Keratinocyte (primary cell): ENCODE measurements around the gene TRIM47. TPM values are rescaled to one million over a fixed set of nuclear protein-coding genes. Genes with fewer than 3 reads are reported as not detected.

Experiments used
- DNase-seq: peaks from one replicate; pipeline ENCODE4 v3.0.0-alpha.2; 2011; ENCODE audit warnings: low read depth, missing footprints, low spot score
- FAIRE-seq: peaks from 2 replicates; lab custom pipeline; 2011; peaks lifted over from hg19 to GRCh38; lab: Jason Lieb, UNC
- H2AFZ ChIP-seq: 2 replicates; pipeline ENCODE4 v1.6.0; 2012; ENCODE audit warnings: low read length, control low read depth, inconsistent platforms; ENCODE audit not compliant: control insufficient read depth
- H3K27ac ChIP-seq: 2 replicates; pipeline ENCODE4 v1.5.1; 2011; ENCODE audit warnings: low read length; ENCODE audit not compliant: control insufficient read depth, insufficient read depth
- H3K27me3 ChIP-seq: 3 replicates; pipeline ENCODE4 v1.6.0; 2011; ENCODE audit warnings: low read length; ENCODE audit not compliant: control insufficient read depth, insufficient read depth; ENCODE audit errors: extremely low read depth
- H3K36me3 ChIP-seq, 2 experiments: 2 replicates in 1 of 2; 3 replicates in 1 of 2; pipeline ENCODE4 v1.5.1; 2011; ENCODE audit warnings: low read length in 2 of 2, mild to moderate bottlenecking in 1 of 2; ENCODE audit not compliant: control insufficient read depth in 2 of 2, insufficient read depth in 2 of 2; ENCODE audit errors: extremely low read depth in 1 of 2
- H3K4me1 ChIP-seq: 3 replicates; pipeline ENCODE4 v1.5.1; 2011; ENCODE audit warnings: low read length; ENCODE audit not compliant: control insufficient read depth, insufficient read depth; ENCODE audit errors: extremely low read depth
- H3K4me2 ChIP-seq: 3 replicates; pipeline ENCODE4 v1.6.0; 2011; ENCODE audit warnings: low read depth, low read length; ENCODE audit not compliant: control insufficient read depth, insufficient read depth; ENCODE audit errors: extremely low read depth
- H3K4me3 ChIP-seq, 3 experiments: fragments of 200-600 bp in 1 of 3; sonication (generic) in 1 of 3; 2 replicates in 2 of 3; 3 replicates in 1 of 3; pipeline ENCODE4 v1.5.1; 2011 to 2016; ENCODE audit warnings: low read length in 3 of 3, mild to moderate bottlenecking in 3 of 3, control low read depth in 2 of 3, inconsistent platforms in 1 of 3, low read depth in 1 of 3, mixed read lengths in 1 of 3, mixed run types in 1 of 3, moderate library complexity in 1 of 3; ENCODE audit not compliant: control insufficient read depth in 2 of 3, insufficient read depth in 2 of 3; ENCODE audit errors: extremely low read depth in 1 of 3
- H3K79me2 ChIP-seq: 2 replicates; pipeline ENCODE4 v1.6.0; 2012; ENCODE audit warnings: low read length; ENCODE audit not compliant: control insufficient read depth, insufficient read depth
- H3K9ac ChIP-seq: 3 replicates; pipeline ENCODE4 v1.6.0; 2011; ENCODE audit warnings: low read length; ENCODE audit not compliant: control insufficient read depth, insufficient read depth; ENCODE audit errors: extremely low read depth
- H3K9me1 ChIP-seq: 3 replicates; pipeline ENCODE4 v1.6.0; 2011; ENCODE audit warnings: low read length; ENCODE audit not compliant: control insufficient read depth, insufficient read depth; ENCODE audit errors: extremely low read depth
- H3K9me3 ChIP-seq: 2 replicates; pipeline ENCODE4 v1.5.1; 2012; ENCODE audit warnings: low read depth, low read length; ENCODE audit not compliant: control insufficient read depth
- H4K20me1 ChIP-seq: 3 replicates; pipeline ENCODE4 v1.6.0; 2011; ENCODE audit warnings: low read length; ENCODE audit not compliant: control insufficient read depth, insufficient read depth; ENCODE audit errors: extremely low read depth
- CTCF ChIP-seq, 3 experiments: IDR thresholded peaks in 1 of 3; conservative IDR thresholded peaks in 1 of 3; optimal IDR thresholded peaks in 1 of 3; 2 replicates in 2 of 3; 3 replicates in 1 of 3; pipeline versions ENCODE3 to v1.5.1; 2011; ENCODE audit warnings: low read length in 3 of 3, mild to moderate bottlenecking in 3 of 3, moderate library complexity in 2 of 3, control low read depth in 1 of 3, inconsistent platforms in 1 of 3; ENCODE audit not compliant: insufficient read depth in 2 of 3; ENCODE audit errors: extremely low read depth in 1 of 3
- EZH2 ChIP-seq: IDR thresholded peaks from one replicate; pipeline ENCODE4 v1.6.1; 2012; ENCODE audit warnings: inconsistent platforms, mild to moderate bottlenecking, low read length, moderate library complexity
- dilution Hi-C: fragments of 300-500 bp; cut with MboI; formaldehyde crosslinking; loops from one replicate; pipeline ENCODE4 v1.7.0; 2020; ENCODE audit warnings: low sequenced_read_pairs; ENCODE audit not compliant: extremely low pct_ligation_motif_present
- polyA plus RNA-seq, 5 experiments: library from polyadenylated mRNA; depleted of rRNA in 3 of 5; stranded (reverse) in 3 of 5; stranded (forward) in 1 of 5; unstranded in 1 of 5; fragments of >200 nt; gene quantifications; 1 replicate in 1 of 5; 2 replicates in 3 of 5; 3 replicates in 1 of 5; pipeline versions ENCODE4 v1.2.1 to v1.2.3, GENCODE V29; 2011 to 2012; ENCODE audit warnings: missing spikeins in 2 of 5, low read depth in 1 of 5, low replicate concordance in 1 of 5

Gene TRIM47
- polyA plus RNA-seq, 1 donor (not counting 4 experiments of a cell fraction or from before 2014, with no cell fraction given), result 9.4 TPM

- H3K9me3 ChIP-seq, result no peaks in the 10 kb centered on the region
- H3K27me3 ChIP-seq, result no peaks in the 10 kb centered on the region
- TF ChIP-seq EZH2 (no peak), CTCF (optimal IDR thresholded peaks at IDR 0.05 in 1 of 3, IDR thresholded peaks at IDR 0.05 in 1 of 3, conservative IDR thresholded peaks at IDR 0.05 in 1 of 3; ENCODE audit: extremely low read depth in 1 of 3, insufficient read depth in 2 of 3, low read length in 3 of 3) (no peak)
- no peak overlapping the region for H3K27ac ChIP-seq
- FAIRE-seq (no peak), DNase-seq (no peak)
- no peak overlapping the region for H2AFZ ChIP-seq
- no peaks in the 10 kb centered on the region for H3K9me1 ChIP-seq
- no peak overlapping the region for H3K4me3 ChIP-seq
- no peak overlapping the region for H3K9ac ChIP-seq
- peaks cover 20% of the 10 kb centered on the region for H3K4me1 ChIP-seq
- H3K4me2 ChIP-seq, result no peak overlapping the region
- peaks cover 12 to 14% of the 10 kb centered on the region in 2 experiments for H3K36me3 ChIP-seq
- H4K20me1 ChIP-seq, result no peaks in the 10 kb centered on the region
- dilution Hi-C loops, result no loop called here
- no peaks in the 10 kb centered on the region for H3K79me2 ChIP-seq
These were observed 35.3 kb downstream of the TRIM47 start for GRCh38 chr17:75842963-75843576.

- Histone ChIP-seq H3K9ac (no peak overlapping the region), H3K4me2 (no peak overlapping the region), H3K9me1 (no peaks in the 10 kb centered on the region), H3K79me2 (no peaks in the 10 kb centered on the region), H3K4me1 (peaks cover 20% of the 10 kb centered on the region), H3K4me3 (no peak overlapping the region), H3K36me3 (peaks cover 6 to 8% of the 10 kb centered on the region in 2 experiments), H2AFZ (no peak overlapping the region), H3K27me3 (no peaks in the 10 kb centered on the region), H4K20me1 (no peaks in the 10 kb centered on the region), H3K27ac (no peak overlapping the region), H3K9me3 (no peaks in the 10 kb centered on the region)
- dilution Hi-C loops, result no loop called here
- no peak for DNase-seq
- TF ChIP-seq EZH2, result no peak
- TF ChIP-seq CTCF (optimal IDR thresholded peaks at IDR 0.05 in 1 of 3, IDR thresholded peaks at IDR 0.05 in 1 of 3, conservative IDR thresholded peaks at IDR 0.05 in 1 of 3; ENCODE audit: extremely low read depth in 1 of 3, insufficient read depth in 2 of 3, low read length in 3 of 3), result no peak
- no peak for FAIRE-seq
These were observed 36.0 kb downstream of the TRIM47 start for GRCh38 chr17:75842411-75842810.
